Activated naive CD4-positive, alpha-beta T cell treated with anti-CD3 and anti-CD28 coated beads, Interleukin-2, amount 10 ng/mL, durations not matched to agents 5 hours and 36 hours (primary cell): ENCODE data around the gene SH3D21. TPM values are rescaled to one million over a fixed set of nuclear protein-coding genes. Genes with fewer than 3 reads are reported as not detected.

Experiments used
- total RNA-seq, 2 experiments: library from RNA; stranded (reverse); gene quantifications; one replicate each; pipeline ENCODE4 v1.2.3, GENCODE V29; 2021

SH3D21 gene
- 10 to 100 TPM; 10.2 to 12.1 TPM for total RNA-seq

GRCh38 chr1:36306210-36306901, at the start of gene SH3D21:
Gene SH3D21 (plus strand): TSS chr1:36306368. CDS start chr1:36306421, 53 bp downstream.

GRCh38 chr1:36323636-36324352, 17.6 kb downstream of the SH3D21 start, which contains the start of gene EVA1B:
Gene EVA1B (minus strand): TSS chr1:36323645. CDS start chr1:36323037, 608 bp downstream.

Other genes starting within 250 kb of the SH3D21 start
- not detected for gene TEKT2, start 222.3 kb upstream of the SH3D21 start, total RNA-seq
- 10 to 100 TPM; 25.0 to 27.1 TPM for gene ADPRS, start 217.5 kb upstream of the SH3D21 start, total RNA-seq
- not detected for gene COL8A2, start 181.1 kb upstream of the SH3D21 start, total RNA-seq
- 10 to 100 TPM; 55.6 to 56.2 TPM for gene TRAPPC3, start 156.9 kb upstream of the SH3D21 start, total RNA-seq
- gene MAP7D1, start 150.2 kb upstream of the SH3D21 start, total RNA-seq = 100 to 1,000 TPM; 187 to 203 TPM
- gene THRAP3, start 81.9 kb upstream of the SH3D21 start, total RNA-seq = 100 to 1,000 TPM; 128 to 129 TPM
- 10 to 100 TPM; 11.9 to 12.4 TPM for gene EVA1B, start 17.3 kb downstream of the SH3D21 start, total RNA-seq
- gene STK40, start 79.6 kb downstream of the SH3D21 start, total RNA-seq = 10 to 100 TPM; 58.7 to 61.6 TPM
- 10 to 100 TPM; 34.4 to 39.3 TPM for gene LSM10, start 91.5 kb downstream of the SH3D21 start, total RNA-seq
- gene OSCP1, start 144.1 kb downstream of the SH3D21 start, total RNA-seq = under 1 TPM; 0.71 to 0.94 TPM
- gene MRPS15, start 158.0 kb downstream of the SH3D21 start, total RNA-seq = 10 to 100 TPM; 91.4 to 95.0 TPM
- gene CSF3R, start 176.5 kb downstream of the SH3D21 start, total RNA-seq = under 1 TPM; 0.25 to 0.36 TPM